ENCODE measurements around the gene EFHC1. TPM values are rescaled to one million over a fixed set of nuclear protein-coding genes. Genes with fewer than 3 reads are reported as not detected.

EFHC1 gene
- total and polyA plus RNA-seq, 2 of the 13 experiments (the other 11 are each of a cell fraction or from before 2014, with no cell fraction given): 23.4 to 29.5 TPM

GRCh38 chr6:52371656-52372191 lies 48.4 kb upstream of the EFHC1 start (continued):
- TF ChIP-seq TRIM24 (CRISPR knock-in tag; IDR thresholded peaks at IDR 0.05) (peak; percentile 77; the same call in 1 of the 2 replicates), ZNF431 (CRISPR knock-in tag; IDR thresholded peaks at IDR 0.05; ENCODE audit: borderline replicate concordance, low read depth) (no peak), RAD21 (CRISPR knock-in tag; IDR thresholded peaks at IDR 0.05) (no peak), KLF11 (CRISPR knock-in tag; IDR thresholded peaks at IDR 0.05) (no peak), PAXIP1 (CRISPR knock-in tag; conservative IDR thresholded peaks at IDR 0.05) (peak; percentile 80), SALL2 (CRISPR knock-in tag; IDR thresholded peaks at IDR 0.05) (0 out of 2 replicates have a peak, but pooled peaks have one; percentile 37), CBFB (CRISPR knock-in tag; IDR thresholded peaks at IDR 0.05) (no peak), NRL (CRISPR knock-in tag; IDR thresholded peaks at IDR 0.05; ENCODE audit: borderline replicate concordance) (no peak), ZNF121 (CRISPR knock-in tag; IDR thresholded peaks at IDR 0.05) (no peak), SP4 (CRISPR knock-in tag; IDR thresholded peaks at IDR 0.05) (no peak; the same call in 1 of the 2 replicates)
- TF ChIP-seq, protein P1, sequence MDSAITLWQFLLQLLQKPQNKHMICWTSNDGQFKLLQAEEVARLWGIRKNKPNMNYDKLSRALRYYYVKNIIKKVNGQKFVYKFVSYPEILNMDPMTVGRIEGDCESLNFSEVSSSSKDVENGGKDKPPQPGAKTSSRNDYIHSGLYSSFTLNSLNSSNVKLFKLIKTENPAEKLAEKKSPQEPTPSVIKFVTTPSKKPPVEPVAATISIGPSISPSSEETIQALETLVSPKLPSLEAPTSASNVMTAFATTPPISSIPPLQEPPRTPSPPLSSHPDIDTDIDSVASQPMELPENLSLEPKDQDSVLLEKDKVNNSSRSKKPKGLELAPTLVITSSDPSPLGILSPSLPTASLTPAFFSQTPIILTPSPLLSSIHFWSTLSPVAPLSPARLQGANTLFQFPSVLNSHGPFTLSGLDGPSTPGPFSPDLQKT (CRISPR knock-in tag; IDR thresholded peaks at IDR 0.05; ENCODE audit: borderline replicate concordance): no peak
- TF ChIP-seq, protein P2, sequence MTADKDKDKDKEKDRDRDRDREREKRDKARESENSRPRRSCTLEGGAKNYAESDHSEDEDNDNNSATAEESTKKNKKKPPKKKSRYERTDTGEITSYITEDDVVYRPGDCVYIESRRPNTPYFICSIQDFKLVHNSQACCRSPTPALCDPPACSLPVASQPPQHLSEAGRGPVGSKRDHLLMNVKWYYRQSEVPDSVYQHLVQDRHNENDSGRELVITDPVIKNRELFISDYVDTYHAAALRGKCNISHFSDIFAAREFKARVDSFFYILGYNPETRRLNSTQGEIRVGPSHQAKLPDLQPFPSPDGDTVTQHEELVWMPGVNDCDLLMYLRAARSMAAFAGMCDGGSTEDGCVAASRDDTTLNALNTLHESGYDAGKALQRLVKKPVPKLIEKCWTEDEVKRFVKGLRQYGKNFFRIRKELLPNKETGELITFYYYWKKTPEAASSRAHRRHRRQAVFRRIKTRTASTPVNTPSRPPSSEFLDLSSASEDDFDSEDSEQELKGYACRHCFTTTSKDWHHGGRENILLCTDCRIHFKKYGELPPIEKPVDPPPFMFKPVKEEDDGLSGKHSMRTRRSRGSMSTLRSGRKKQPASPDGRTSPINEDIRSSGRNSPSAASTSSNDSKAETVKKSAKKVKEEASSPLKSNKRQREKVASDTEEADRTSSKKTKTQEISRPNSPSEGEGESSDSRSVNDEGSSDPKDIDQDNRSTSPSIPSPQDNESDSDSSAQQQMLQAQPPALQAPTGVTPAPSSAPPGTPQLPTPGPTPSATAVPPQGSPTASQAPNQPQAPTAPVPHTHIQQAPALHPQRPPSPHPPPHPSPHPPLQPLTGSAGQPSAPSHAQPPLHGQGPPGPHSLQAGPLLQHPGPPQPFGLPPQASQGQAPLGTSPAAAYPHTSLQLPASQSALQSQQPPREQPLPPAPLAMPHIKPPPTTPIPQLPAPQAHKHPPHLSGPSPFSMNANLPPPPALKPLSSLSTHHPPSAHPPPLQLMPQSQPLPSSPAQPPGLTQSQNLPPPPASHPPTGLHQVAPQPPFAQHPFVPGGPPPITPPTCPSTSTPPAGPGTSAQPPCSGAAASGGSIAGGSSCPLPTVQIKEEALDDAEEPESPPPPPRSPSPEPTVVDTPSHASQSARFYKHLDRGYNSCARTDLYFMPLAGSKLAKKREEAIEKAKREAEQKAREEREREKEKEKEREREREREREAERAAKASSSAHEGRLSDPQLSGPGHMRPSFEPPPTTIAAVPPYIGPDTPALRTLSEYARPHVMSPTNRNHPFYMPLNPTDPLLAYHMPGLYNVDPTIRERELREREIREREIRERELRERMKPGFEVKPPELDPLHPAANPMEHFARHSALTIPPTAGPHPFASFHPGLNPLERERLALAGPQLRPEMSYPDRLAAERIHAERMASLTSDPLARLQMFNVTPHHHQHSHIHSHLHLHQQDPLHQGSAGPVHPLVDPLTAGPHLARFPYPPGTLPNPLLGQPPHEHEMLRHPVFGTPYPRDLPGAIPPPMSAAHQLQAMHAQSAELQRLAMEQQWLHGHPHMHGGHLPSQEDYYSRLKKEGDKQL (CRISPR knock-in tag; IDR thresholded peaks at IDR 0.05; ENCODE audit: low read depth): no peak
- TF ChIP-seq, protein P3, sequence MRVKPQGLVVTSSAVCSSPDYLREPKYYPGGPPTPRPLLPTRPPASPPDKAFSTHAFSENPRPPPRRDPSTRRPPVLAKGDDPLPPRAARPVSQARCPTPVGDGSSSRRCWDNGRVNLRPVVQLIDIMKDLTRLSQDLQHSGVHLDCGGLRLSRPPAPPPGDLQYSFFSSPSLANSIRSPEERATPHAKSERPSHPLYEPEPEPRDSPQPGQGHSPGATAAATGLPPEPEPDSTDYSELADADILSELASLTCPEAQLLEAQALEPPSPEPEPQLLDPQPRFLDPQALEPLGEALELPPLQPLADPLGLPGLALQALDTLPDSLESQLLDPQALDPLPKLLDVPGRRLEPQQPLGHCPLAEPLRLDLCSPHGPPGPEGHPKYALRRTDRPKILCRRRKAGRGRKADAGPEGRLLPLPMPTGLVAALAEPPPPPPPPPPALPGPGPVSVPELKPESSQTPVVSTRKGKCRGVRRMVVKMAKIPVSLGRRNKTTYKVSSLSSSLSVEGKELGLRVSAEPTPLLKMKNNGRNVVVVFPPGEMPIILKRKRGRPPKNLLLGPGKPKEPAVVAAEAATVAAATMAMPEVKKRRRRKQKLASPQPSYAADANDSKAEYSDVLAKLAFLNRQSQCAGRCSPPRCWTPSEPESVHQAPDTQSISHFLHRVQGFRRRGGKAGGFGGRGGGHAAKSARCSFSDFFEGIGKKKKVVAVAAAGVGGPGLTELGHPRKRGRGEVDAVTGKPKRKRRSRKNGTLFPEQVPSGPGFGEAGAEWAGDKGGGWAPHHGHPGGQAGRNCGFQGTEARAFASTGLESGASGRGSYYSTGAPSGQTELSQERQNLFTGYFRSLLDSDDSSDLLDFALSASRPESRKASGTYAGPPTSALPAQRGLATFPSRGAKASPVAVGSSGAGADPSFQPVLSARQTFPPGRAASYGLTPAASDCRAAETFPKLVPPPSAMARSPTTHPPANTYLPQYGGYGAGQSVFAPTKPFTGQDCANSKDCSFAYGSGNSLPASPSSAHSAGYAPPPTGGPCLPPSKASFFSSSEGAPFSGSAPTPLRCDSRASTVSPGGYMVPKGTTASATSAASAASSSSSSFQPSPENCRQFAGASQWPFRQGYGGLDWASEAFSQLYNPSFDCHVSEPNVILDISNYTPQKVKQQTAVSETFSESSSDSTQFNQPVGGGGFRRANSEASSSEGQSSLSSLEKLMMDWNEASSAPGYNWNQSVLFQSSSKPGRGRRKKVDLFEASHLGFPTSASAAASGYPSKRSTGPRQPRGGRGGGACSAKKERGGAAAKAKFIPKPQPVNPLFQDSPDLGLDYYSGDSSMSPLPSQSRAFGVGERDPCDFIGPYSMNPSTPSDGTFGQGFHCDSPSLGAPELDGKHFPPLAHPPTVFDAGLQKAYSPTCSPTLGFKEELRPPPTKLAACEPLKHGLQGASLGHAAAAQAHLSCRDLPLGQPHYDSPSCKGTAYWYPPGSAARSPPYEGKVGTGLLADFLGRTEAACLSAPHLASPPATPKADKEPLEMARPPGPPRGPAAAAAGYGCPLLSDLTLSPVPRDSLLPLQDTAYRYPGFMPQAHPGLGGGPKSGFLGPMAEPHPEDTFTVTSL (CRISPR knock-in tag; IDR thresholded peaks at IDR 0.05; ENCODE audit: borderline replicate concordance): peak; percentile 59
